GM19395 (cell line): ENCODE measurements around the gene ODAD3.
A peak's percentile ranks its signal among the peaks of the same experiment; 100 is the strongest.

Experiments used
- ATAC-seq: cut with Tn5 transposase; IDR thresholded peaks from one replicate; pipeline ENCODE4 v1.9.1; 2021; ENCODE audit warnings: mild to moderate bottlenecking, moderate library complexity; ENCODE audit not compliant: unreplicated experiment

Gene ODAD3

GRCh38 chr19:11378319-11379189 lies 56.4 kb downstream of the ODAD3 start:
- ATAC-seq, result no peak

GRCh38 chr19:11377756-11378155 lies 57.2 kb downstream of the ODAD3 start:
- no peak for ATAC-seq

- no peak for ATAC-seq
Observed at GRCh38 chr19:11377237-11377636, 57.7 kb downstream of the ODAD3 start.

GRCh38 chr19:11375143-11375948 lies 59.6 kb downstream of the ODAD3 start:
- peak; percentile 33 for ATAC-seq

DNA sequence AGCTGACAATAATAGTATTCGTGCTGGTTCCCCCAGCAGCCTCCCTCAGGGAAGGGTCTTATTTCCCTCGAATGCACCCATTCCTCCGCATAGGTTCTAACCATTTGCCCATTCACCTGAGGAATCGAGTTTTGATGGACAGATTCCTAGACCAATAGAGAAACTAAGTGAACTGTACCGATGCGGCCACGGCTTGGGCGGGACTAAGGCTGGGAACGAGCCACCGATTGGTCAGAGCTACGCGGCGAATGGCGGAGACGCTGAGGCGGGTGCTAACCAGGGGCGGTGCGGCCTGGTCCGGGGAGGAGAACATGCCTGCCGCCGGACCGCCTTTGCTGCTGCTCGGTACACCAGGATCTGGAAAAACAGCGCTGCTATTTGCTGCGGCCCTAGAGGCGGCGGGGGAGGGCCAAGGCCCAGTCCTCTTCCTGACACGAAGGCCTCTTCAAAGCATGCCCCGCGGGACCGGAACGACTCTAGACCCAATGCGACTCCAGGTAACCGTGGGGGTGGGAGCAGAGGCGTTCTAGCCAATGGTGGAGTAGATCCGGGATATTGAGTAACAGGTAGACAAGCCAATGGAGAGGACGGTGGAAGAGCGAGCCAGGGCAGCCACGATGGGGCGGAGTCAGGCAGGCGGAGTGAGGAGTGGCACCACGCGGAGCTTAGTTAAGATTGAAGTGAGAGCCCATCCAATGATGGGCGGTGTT lies 60.3 kb downstream of the ODAD3 start, which contains the start of gene SWSAP1:
Gene SWSAP1 (plus strand): TSS at position 234 of the 710 bp plus-strand sequence. CDS start 15 bp downstream, at position 249.
- peak; percentile 86 for ATAC-seq

DNA sequence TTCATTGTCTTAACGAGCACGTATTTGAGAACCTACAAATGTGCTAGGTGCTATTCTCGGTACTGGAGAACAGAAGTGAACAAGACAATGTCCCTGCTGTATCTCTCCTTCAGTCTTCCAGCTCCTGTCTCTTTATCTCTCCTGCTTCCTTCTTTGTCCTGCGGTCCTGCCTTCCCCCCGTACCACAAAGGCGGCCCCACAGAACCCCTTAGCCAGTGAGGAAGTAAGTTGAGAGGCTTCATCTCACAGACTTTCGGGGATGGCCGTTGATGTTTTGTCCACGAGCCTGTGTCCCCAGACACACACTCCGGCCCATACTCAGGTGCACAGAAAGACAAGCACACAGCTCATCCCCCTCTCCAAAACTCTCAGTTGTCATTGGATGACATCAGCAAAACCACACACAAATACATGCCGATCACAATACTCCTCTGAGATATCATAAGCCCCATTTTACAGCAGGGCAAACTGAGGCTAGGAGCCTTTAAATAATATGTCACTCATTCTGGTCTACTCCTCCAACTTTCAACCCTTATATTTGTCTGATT lies 61.0 kb downstream of the ODAD3 start:
- ATAC-seq, result no peak

- no peak for ATAC-seq
Observed at GRCh38 chr19:11373166-11373884, 61.6 kb downstream of the ODAD3 start.

- no peak for ATAC-seq
Observed at GRCh38 chr19:11370744-11371143, 64.2 kb downstream of the ODAD3 start.
